Effector memory CD4-positive, alpha-beta T cell (primary cell): ENCODE measurements around the gene ZNF256.

Experiments used
- DNase-seq, 3 donors: peaks; one replicate each; pipeline ENCODE4 v3.0.0-alpha.2; 2020
- H3K27ac ChIP-seq: 2 replicates; pipeline ENCODE4 v1.7.0; 2013; ENCODE audit warnings: mild to moderate bottlenecking, low read length, moderate library complexity; ENCODE audit not compliant: insufficient read depth, poor library complexity, severe bottlenecking
- H3K27me3 ChIP-seq: replicated peaks from 2 replicates; pipeline ENCODE4 v1.7.0; 2013; ENCODE audit warnings: mild to moderate bottlenecking, low read length; ENCODE audit not compliant: insufficient read depth, control insufficient read depth, poor library complexity, severe bottlenecking
- H3K36me3 ChIP-seq: 2 replicates; pipeline ENCODE4 v1.7.0; 2013; ENCODE audit warnings: mild to moderate bottlenecking, low read length, moderate library complexity; ENCODE audit not compliant: control insufficient read depth, insufficient read depth
- H3K4me1 ChIP-seq: 2 replicates; pipeline ENCODE4 v1.7.0; 2013; ENCODE audit warnings: low read length, mild to moderate bottlenecking; ENCODE audit not compliant: control insufficient read depth, insufficient read depth, poor library complexity, severe bottlenecking
- H3K4me3 ChIP-seq: 2 replicates; pipeline ENCODE4 v1.7.0; 2013; ENCODE audit warnings: low read length, low read depth, mild to moderate bottlenecking; ENCODE audit not compliant: insufficient read depth, poor library complexity, severe bottlenecking
- H3K9me3 ChIP-seq: 2 replicates; pipeline ENCODE4 v1.7.0; 2013; ENCODE audit warnings: mild to moderate bottlenecking, low read length, moderate library complexity; ENCODE audit not compliant: control insufficient read depth

The ZNF256 gene

GRCh38 chr19:57903618-57904184 is 43.8 kb downstream of the ZNF256 start:
- Histone ChIP-seq H3K27ac (no peak overlapping the region), H3K27me3 (no peaks in the 10 kb centered on the region), H3K4me1 (no peaks in the 10 kb centered on the region), H3K9me3 (peaks cover 6% of the 10 kb centered on the region), H3K36me3 (peaks cover 5% of the 10 kb centered on the region), H3K4me3 (no peak overlapping the region)
- no peak for DNase-seq

GRCh38 chr19:57900311-57900710 is 47.2 kb downstream of the ZNF256 start:
- Histone ChIP-seq H3K27ac (no peak overlapping the region), H3K4me1 (no peaks in the 10 kb centered on the region), H3K27me3 (no peaks in the 10 kb centered on the region), H3K4me3 (no peak overlapping the region), H3K9me3 (no peaks in the 10 kb centered on the region), H3K36me3 (no peaks in the 10 kb centered on the region)
- DNase-seq = no peak
